Naive thymus-derived CD8-positive, alpha-beta T cell (primary cell): ENCODE data around the gene TXNDC16. TPM values are rescaled to one million over a fixed set of nuclear protein-coding genes. Genes with fewer than 3 reads are reported as not detected.
A peak's percentile ranks its signal among the peaks of the same experiment; 100 is the strongest.

Experiments used
- ATAC-seq, 2 donors: fragments of 150-1000 bp; cut with Tn5 transposase in 1 of 2; sonication (Bioruptor Pico), chemical (Tn5 transposase) in 1 of 2; 1 replicate in 1 of 2; 2 replicates in 1 of 2; pipeline ENCODE4 v1.10.0; 2021; ENCODE audit warnings: mild to moderate bottlenecking in 2 of 2, moderate library complexity in 2 of 2
- POLR2A ChIA-PET: fragments of 350-600 bp; sonication (Branson Sonifier 250); formaldehyde crosslinking; loops from one replicate; lab custom pipeline; 2021; ENCODE audit warnings: antibody characterized with exemption; lab: Charles Lee
- DNase-seq, 10 donors: peaks; one replicate each; pipeline versions ENCODE4 v3.0.0 to v3.0.0-alpha.2; 2020 to 2022
- H3K27ac Mint-ChIP-seq, 10 donors: one replicate each; pipeline ENCODE4 v1.8.0; 2020 to 2022; ENCODE audit warnings: mild to moderate bottlenecking in 10 of 10, mixed read lengths in 10 of 10, moderate library complexity in 4 of 10, inconsistent platforms in 1 of 10
- H3K27me3 Mint-ChIP-seq, 5 donors: one replicate each; pipeline ENCODE4 v1.8.0; 2021 to 2022; ENCODE audit warnings: mixed read lengths in 5 of 5
- H3K36me3 Mint-ChIP-seq, 3 donors: one replicate each; pipeline ENCODE4 v1.8.0; 2020 to 2022; ENCODE audit warnings: mixed read lengths in 3 of 3, mild to moderate bottlenecking in 2 of 3, inconsistent platforms in 1 of 3
- H3K4me1 Mint-ChIP-seq, 4 donors: one replicate each; pipeline ENCODE4 v1.8.0; 2021 to 2022; ENCODE audit warnings: mixed read lengths in 4 of 4
- H3K4me3 Mint-ChIP-seq, 10 donors: one replicate each; pipeline ENCODE4 v1.8.0; 2020 to 2022; ENCODE audit warnings: mild to moderate bottlenecking in 10 of 10, mixed read lengths in 10 of 10, moderate library complexity in 6 of 10, inconsistent platforms in 1 of 10
- H3K9me3 Mint-ChIP-seq, 9 donors: one replicate each; pipeline ENCODE4 v1.8.0; 2020 to 2022; ENCODE audit warnings: mixed read lengths in 9 of 9, mild to moderate bottlenecking in 3 of 9, inconsistent platforms in 1 of 9, moderate library complexity in 1 of 9
- polyA plus RNA-seq, 3 donors: library from polyadenylated mRNA; unstranded; fragments of 300-500 nt; fragmentation: Illumina TruSeq; gene quantifications; one replicate each; pipeline ENCODE4 v1.2.3, GENCODE V29; 2021
- total RNA-seq, 8 experiments: library from RNA in 2 of 8; stranded (reverse) in 2 of 8; gene quantifications; one replicate each; pipeline ENCODE4 v1.2.3 and lab custom pipeline; 2021 to 2026

The TXNDC16 gene
- total and polyA plus RNA-seq, 5 experiments from 2014 or later: 1.6 to 9.2 (median 2.2) TPM

DNA sequence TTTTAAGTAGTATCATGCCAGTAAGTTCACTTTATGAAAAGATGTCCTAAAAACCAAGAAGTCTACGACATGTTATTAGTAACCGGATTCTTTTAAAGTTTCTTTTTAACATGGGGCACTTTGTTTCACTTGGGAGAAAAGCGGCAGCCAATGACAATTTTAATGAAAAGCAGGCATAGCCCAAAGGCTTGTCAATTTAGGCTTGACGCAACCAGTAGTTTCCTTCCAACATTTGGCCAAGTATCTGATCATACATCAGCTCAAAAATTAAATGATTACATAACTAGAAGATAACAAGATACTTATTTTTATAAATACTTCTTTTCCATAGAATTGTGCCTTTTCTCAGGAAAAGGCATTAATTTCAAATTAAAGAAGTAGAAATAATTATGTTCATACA lies 112.8 kb downstream of the TXNDC16 start:
- no peak overlapping the region for H3K27ac Mint-ChIP-seq
- H3K4me1 Mint-ChIP-seq: peaks cover 0 to 5% (median 2%) of the 10 kb centered on the region in 4 donors
- POLR2A ChIA-PET: no interaction called here
- no peaks in the 10 kb centered on the region for H3K9me3 Mint-ChIP-seq
- peaks cover 14 to 40% (median 26%) of the 10 kb centered on the region in 3 donors for H3K36me3 Mint-ChIP-seq
- ATAC-seq (no peak), DNase-seq (no peak)
- no peaks in the 10 kb centered on the region for H3K27me3 Mint-ChIP-seq
- no peak overlapping the region for H3K4me3 Mint-ChIP-seq

DNA sequence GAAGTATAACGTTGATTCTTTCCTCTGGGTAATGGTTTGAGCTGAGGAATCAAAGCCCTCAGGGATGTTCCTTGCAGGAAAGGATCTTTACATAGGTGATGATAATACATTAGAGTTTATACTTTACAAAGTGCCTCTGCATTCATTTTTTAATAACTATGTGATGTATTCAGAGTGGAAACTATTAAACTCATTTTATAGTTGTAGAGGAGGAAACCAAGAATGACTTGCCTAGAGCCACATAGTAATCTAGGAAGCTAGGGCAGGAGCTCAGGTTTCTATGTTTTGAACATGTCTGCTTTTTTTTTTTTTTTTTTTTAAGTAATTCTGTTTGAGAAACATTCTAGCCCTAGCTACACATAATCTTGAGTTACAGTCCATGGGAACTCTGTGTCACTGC lies 117.3 kb downstream of the TXNDC16 start:
- H3K9me3 Mint-ChIP-seq: no peaks in the 10 kb centered on the region
- peaks cover 0 to 4% (median 0%) of the 10 kb centered on the region in 4 donors for H3K4me1 Mint-ChIP-seq
- H3K4me3 Mint-ChIP-seq: no peak overlapping the region
- DNase-seq: no peak
- H3K36me3 Mint-ChIP-seq: peaks cover 0 to 36% (median 30%) of the 10 kb centered on the region in 3 donors
- POLR2A ChIA-PET: no interaction called here
- no peak for ATAC-seq
- H3K27ac Mint-ChIP-seq: no peak overlapping the region
- no peaks in the 10 kb centered on the region for H3K27me3 Mint-ChIP-seq

DNA sequence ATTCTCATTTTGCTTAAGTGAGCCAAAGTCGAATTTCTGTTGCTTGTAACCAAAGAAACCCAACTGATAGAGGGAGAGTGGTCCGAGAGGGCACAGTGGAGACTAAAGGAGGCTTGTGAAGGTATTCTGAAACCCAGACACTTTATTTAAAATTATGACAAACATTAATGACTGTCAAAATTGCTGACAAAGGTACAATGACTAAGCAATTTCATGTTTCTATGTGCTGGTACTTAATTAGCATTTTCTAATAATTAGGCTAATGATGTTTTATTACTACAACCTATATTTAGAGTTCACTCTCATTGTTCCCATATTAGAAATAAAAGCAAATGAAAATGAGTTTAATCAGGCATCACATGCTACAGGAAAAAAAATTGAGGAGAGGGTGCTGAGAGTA lies 121.8 kb downstream of the TXNDC16 start:
- no peak for ATAC-seq
- Mint-ChIP-seq H3K4me1 (peaks cover 0 to 3% (median 0%) of the 10 kb centered on the region in 4 donors), H3K27ac (peak overlapping the region in 1 of 10 donors; percentile 62), H3K4me3 (no peak overlapping the region), H3K9me3 (no peaks in the 10 kb centered on the region), H3K27me3 (no peaks in the 10 kb centered on the region), H3K36me3 (peaks cover 5 to 27% (median 24%) of the 10 kb centered on the region in 3 donors)
- DNase-seq: no peak
- POLR2A ChIA-PET: no interaction called here

- Mint-ChIP-seq H3K27me3 (no peaks in the 10 kb centered on the region), H3K4me1 (peaks cover 0 to 3% (median 0%) of the 10 kb centered on the region in 4 donors), H3K4me3 (no peak overlapping the region), H3K9me3 (no peaks in the 10 kb centered on the region), H3K36me3 (peaks cover 5 to 24% (median 23%) of the 10 kb centered on the region in 3 donors), H3K27ac (no peak overlapping the region)
- DNase-seq (no peak), ATAC-seq (no peak)
- POLR2A ChIA-PET: no interaction called here
These were observed 122.9 kb downstream of the TXNDC16 start for GRCh38 chr14:52429451-52429850.

DNA sequence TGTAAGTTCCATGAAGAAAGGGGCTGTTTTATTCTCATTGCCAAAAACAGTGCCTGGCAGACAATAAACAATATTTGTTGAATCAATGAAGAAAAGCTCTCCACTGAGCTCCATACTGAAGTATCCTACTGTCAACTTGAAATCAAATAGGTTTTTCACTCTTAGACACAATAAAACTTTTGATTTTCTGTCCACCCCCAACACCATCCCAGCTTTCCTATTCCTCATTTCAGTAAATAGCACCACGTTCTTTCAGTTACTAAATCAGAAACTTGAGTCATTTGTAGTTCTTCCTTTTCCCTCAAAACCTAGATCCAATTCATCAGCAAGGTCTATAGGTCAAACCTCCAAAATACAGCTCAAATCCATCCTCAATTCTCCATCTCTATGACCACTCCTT lies 124.8 kb downstream of the TXNDC16 start:
- ATAC-seq (no peak), DNase-seq (no peak)
- Mint-ChIP-seq H3K36me3 (peaks cover 5 to 24% (median 23%) of the 10 kb centered on the region in 3 donors), H3K27me3 (no peaks in the 10 kb centered on the region), H3K4me3 (no peak overlapping the region), H3K27ac (no peak overlapping the region), H3K9me3 (no peaks in the 10 kb centered on the region), H3K4me1 (peaks cover 0 to 3% (median 0%) of the 10 kb centered on the region in 4 donors)
- POLR2A ChIA-PET: interaction anchor here (0.5 kb wide), 1 partner anchor 13 kb away, joined by 4 read pairs; no protein-coding TSS in a partner anchor

DNA sequence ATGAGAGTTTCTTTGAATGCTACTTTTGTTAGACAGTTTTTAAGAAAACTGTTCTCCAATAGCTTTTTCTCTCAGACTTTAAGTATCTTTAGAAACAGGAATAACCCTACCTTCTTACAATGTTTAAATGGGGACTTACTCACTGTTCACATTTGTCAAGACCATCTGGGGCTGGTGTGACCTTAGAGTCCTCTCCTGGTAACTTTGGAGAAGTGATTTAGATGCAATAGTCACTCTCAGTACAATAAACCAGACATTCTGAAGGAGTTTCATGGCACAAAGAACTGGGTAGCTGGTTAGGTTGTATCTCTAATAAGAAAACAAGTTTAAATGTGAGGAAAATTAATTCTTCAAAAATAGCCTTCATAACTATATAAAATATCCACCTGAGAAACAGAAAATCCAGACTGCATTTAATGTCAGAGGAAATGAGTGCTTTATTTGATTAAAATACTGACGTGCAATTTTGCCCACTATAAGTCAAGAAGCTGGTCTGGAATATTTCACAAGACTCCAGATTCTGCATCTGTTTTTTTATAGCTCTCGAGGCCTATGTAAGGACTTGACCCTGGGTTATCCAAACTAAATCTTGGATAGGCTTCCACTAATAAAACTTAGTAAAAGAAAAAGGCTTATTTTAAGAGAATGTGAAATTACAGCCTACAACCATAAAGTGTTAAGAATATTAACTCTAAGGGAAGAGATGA lies 129.5 kb downstream of the TXNDC16 start:
- Mint-ChIP-seq H3K9me3 (peaks cover 0 to 2% (median 0%) of the 10 kb centered on the region in 9 donors), H3K27me3 (no peaks in the 10 kb centered on the region), H3K4me3 (no peak overlapping the region), H3K27ac (no peak overlapping the region), H3K36me3 (peaks cover 0 to 5% (median 2%) of the 10 kb centered on the region in 3 donors), H3K4me1 (peaks cover 0 to 2% (median under 1%) of the 10 kb centered on the region in 4 donors)
- no peak for DNase-seq
- no peak for ATAC-seq
- POLR2A ChIA-PET: no interaction called here

GRCh38 chr14:52417139-52417538 lies 135.2 kb downstream of the TXNDC16 start:
- Mint-ChIP-seq H3K9me3 (peaks cover 0 to 2% (median 0%) of the 10 kb centered on the region in 9 donors), H3K4me1 (peaks cover 0 to 2% (median under 1%) of the 10 kb centered on the region in 4 donors), H3K27me3 (no peaks in the 10 kb centered on the region), H3K36me3 (no peaks in the 10 kb centered on the region), H3K4me3 (no peak overlapping the region), H3K27ac (no peak overlapping the region)
- no peak for ATAC-seq
- POLR2A ChIA-PET: no interaction called here
- DNase-seq: no peak

- Mint-ChIP-seq H3K9me3 (no peaks in the 10 kb centered on the region), H3K4me1 (peaks cover 0 to 6% (median 4%) of the 10 kb centered on the region in 4 donors), H3K36me3 (no peaks in the 10 kb centered on the region), H3K4me3 (peak overlapping the region in 1 of 10 donors; percentile 27), H3K27me3 (no peaks in the 10 kb centered on the region), H3K27ac (no peak overlapping the region)
- ATAC-seq (no peak), DNase-seq (no peak)
- POLR2A ChIA-PET: interaction anchor here (0.5 kb wide), 1 partner anchor 40 kb away, joined by 3 read pairs; no protein-coding TSS in a partner anchor
These were observed 138.4 kb downstream of the TXNDC16 start for GRCh38 chr14:52413729-52414408.

GRCh38 chr14:52412426-52412825 lies 139.9 kb downstream of the TXNDC16 start:
- no peak for ATAC-seq
- POLR2A ChIA-PET: no interaction called here

DNA sequence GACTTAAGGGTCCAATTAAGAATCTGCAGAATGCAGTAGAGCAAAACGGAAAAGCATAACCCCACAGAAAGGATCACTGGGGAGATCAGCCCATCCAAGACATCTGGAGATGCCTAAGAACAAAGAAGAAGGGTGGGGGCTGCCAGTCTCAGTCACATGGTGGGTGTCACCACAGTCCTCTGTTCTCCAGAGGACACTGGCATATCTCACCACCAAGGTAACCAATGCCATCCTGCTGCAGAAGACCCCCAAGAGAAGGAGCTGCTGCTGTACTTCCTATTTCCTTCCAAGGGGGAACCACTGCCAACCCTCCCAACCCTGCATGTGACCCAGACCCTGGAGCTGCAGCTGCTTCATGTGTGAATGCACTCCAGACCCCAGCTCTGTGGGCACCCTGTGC lies 147.0 kb downstream of the TXNDC16 start:
- Mint-ChIP-seq H3K4me1 (peaks cover 38 to 58% (median 46%) of the 10 kb centered on the region in 4 donors), H3K27me3 (peaks cover 0 to 2% (median 0%) of the 10 kb centered on the region in 5 donors), H3K4me3 (no peak overlapping the region), H3K27ac (no peak overlapping the region), H3K36me3 (no peaks in the 10 kb centered on the region), H3K9me3 (no peaks in the 10 kb centered on the region)
- ATAC-seq: no peak
- DNase-seq: no peak
- POLR2A ChIA-PET: no interaction called here

More at GRCh38 chr14:52412426-52412825, 139.9 kb downstream of the TXNDC16 start:
- Mint-ChIP-seq H3K27me3 (no peaks in the 10 kb centered on the region), H3K9me3 (no peaks in the 10 kb centered on the region), H3K4me1 (peaks cover 0 to 6% (median 4%) of the 10 kb centered on the region in 4 donors), H3K4me3 (no peak overlapping the region), H3K27ac (no peak overlapping the region), H3K36me3 (no peaks in the 10 kb centered on the region)
- no peak for DNase-seq

DNA sequence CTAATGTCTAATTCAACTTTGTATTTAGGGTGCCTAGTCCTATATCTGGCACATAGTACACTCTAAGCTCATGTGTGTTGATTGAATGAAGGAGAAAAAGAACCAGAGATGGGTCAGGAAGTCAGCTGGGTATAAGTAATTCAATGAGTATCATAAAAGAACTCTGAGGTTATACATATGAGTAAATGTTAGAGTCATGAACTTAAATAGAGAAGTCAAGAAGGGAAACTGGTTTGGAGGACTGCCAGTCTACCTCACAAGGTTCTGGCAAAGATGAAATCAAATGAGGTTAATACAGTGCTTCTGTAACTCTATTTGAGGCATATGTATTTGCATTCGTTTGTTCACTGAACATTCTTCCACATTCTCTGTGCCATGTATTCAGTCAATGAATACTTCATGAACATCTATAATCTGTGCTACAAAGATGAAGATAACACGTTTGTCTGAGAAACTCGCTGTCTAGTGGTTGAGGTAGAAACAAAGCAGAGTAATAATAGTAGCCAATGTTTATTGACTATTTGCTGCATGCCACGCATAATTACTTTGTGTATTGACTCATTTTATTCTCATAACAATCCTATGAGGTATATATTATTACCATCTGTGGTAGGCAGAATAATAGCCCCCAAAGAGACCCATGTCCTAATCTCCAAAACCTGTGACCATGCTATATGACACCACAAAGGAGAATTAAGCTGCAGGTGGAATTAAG lies 149.3 kb downstream of the TXNDC16 start:
- POLR2A ChIA-PET: interaction anchor here (0.7 kb wide), 1 partner anchor 124 kb away, joined by 3 read pairs; no protein-coding TSS in a partner anchor
- Mint-ChIP-seq H3K4me1 (peaks cover 36 to 65% (median 56%) of the 10 kb centered on the region in 4 donors), H3K9me3 (no peaks in the 10 kb centered on the region), H3K27me3 (peaks cover 0 to 2% (median 0%) of the 10 kb centered on the region in 5 donors), H3K36me3 (no peaks in the 10 kb centered on the region), H3K27ac (peak overlapping the region in 2 of 10 donors; percentile 4 to 11), H3K4me3 (peak overlapping the region in 7 of 10 donors; percentile 1 to 25 (median 8))
- peak; percentile 50 to 74 for ATAC-seq
- peak in 4 of 10 donors; percentile 29 to 64 (median 50) for DNase-seq

DNA sequence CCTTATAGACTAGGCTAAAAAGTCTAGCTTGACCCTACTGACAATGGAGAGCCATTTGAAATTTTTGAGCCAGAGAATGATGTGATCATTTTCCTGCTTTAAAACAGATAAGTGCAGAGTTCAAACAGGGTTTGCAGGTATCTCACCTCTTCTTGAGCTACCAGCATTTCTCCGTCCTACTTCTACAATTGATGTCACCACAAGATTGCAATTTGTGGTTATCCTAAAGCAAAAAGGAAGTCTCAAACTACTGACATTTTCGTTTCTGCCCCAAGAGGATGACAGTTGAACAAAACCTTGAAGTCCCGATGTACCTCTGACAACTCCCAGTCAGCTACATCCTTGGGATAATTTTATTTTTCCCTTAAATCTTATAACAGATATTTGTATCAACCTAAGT lies 151.5 kb downstream of the TXNDC16 start:
- ATAC-seq (peak; percentile 69 to 87), DNase-seq (peak in 4 of 10 donors; percentile 20 to 76 (median 56))
- Mint-ChIP-seq H3K27ac (peak overlapping the region in 3 of 10 donors; percentile 9 to 38 (median 27)), H3K4me1 (peaks cover 36 to 67% (median 56%) of the 10 kb centered on the region in 4 donors), H3K36me3 (peaks cover 0 to 2% (median 0%) of the 10 kb centered on the region in 3 donors), H3K4me3 (peak overlapping the region in 8 of 10 donors; percentile 1 to 66 (median 40)), H3K27me3 (peaks cover 0 to 6% (median 0%) of the 10 kb centered on the region in 5 donors), H3K9me3 (no peaks in the 10 kb centered on the region)
- POLR2A ChIA-PET: no interaction called here
